RPMI7951 (cell line): Measurements from ENCODE around the gene NPS. TPM values are rescaled to one million over a fixed set of nuclear protein-coding genes. Genes with fewer than 3 reads are reported as not detected.

ENCODE experiments used
- total RNA-seq: library from RNA; depleted of rRNA; stranded (reverse); fragments of >200 nt; shearing (Covaris generic); gene quantifications from 2 replicates; pipeline ENCODE4 v1.2.3, GENCODE V29; 2014; rRNA removed

Gene NPS
- total RNA-seq, 1 experiment from 2014 or later = not detected

Other genes with a start within 250 kb of the NPS start
- not detected in 2 replicates for gene FOXI2, start 187.9 kb downstream of the NPS start, total RNA-seq